PC-9 (cell line): ENCODE results near the gene LRP11. TPM values are rescaled to one million over a fixed set of nuclear protein-coding genes. Genes with fewer than 3 reads are reported as not detected.

Experiments
- BruUV-seq: library from RNA; stranded (reverse); fragments of 400-500 nt; replicated peaks from 2 replicates; lab custom pipeline; 2021; lab: Mats Ljungman, UMichigan
- CTCF ChIA-PET: fragments of 300-600 bp; sonication (Branson Sonifier 250); formaldehyde crosslinking; loops from one replicate; lab custom pipeline; 2022; ENCODE audit warnings: antibody characterized with exemption; lab: Charles Lee
- POLR2A ChIA-PET: fragments of 300-600 bp; sonication (Branson Sonifier 250); formaldehyde crosslinking; loops from one replicate; lab custom pipeline; 2022; ENCODE audit warnings: antibody characterized with exemption; ENCODE audit not compliant: unreplicated experiment; lab: Charles Lee
- DNase-seq, 2 experiments: peaks; one replicate each; pipeline versions ENCODE4 v3.0.0 to v3.0.0-alpha.2; 2015 to 2022; ENCODE audit warnings: mixed read lengths in 1 of 2
- H2AFZ ChIP-seq: fragments of 200-600 bp; sonication (generic); 2 replicates; pipeline ENCODE4 v1.8.1; 2017; ENCODE audit warnings: antibody characterized with exemption
- H3F3A ChIP-seq: fragments of 200-600 bp; sonication (generic); 2 replicates; pipeline ENCODE4 v1.8.1; 2017; ENCODE audit warnings: antibody characterized with exemption, mild to moderate bottlenecking, low read depth; ENCODE audit not compliant: insufficient read depth
- H3K27ac ChIP-seq: fragments of 200-600 bp; sonication (generic); 2 replicates; pipeline ENCODE4 v1.6.1; 2016; ENCODE audit warnings: mixed run types
- H3K27me3 ChIP-seq: fragments of 200-600 bp; sonication (generic); 2 replicates; pipeline ENCODE4 v1.6.1; 2016; ENCODE audit warnings: low read depth, mixed run types; ENCODE audit not compliant: insufficient read depth
- H3K36me3 ChIP-seq: fragments of 200-600 bp; sonication (generic); 2 replicates; pipeline ENCODE4 v1.6.1; 2016; ENCODE audit warnings: low read depth, mixed run types
- H3K4me1 ChIP-seq: fragments of 200-600 bp; sonication (generic); replicated peaks from 2 replicates; pipeline ENCODE4 v1.6.1; 2016; ENCODE audit warnings: mixed run types; ENCODE audit not compliant: insufficient read depth
- H3K4me2 ChIP-seq: fragments of 200-600 bp; sonication (generic); 2 replicates; pipeline ENCODE4 v1.6.1; 2017; ENCODE audit warnings: mixed run types
- H3K4me3 ChIP-seq: fragments of 200-600 bp; sonication (generic); 2 replicates; pipeline ENCODE4 v1.6.1; 2016; ENCODE audit warnings: mixed run types
- H3K79me2 ChIP-seq: fragments of 200-600 bp; sonication (generic); 2 replicates; pipeline ENCODE4 v1.6.1; 2017; ENCODE audit warnings: low read depth, mixed run types
- H3K9me2 ChIP-seq: fragments of 200-600 bp; sonication (generic); 2 replicates; pipeline ENCODE4 v1.8.1; 2017; ENCODE audit warnings: mild to moderate bottlenecking; ENCODE audit not compliant: insufficient read depth
- H3K9me3 ChIP-seq: fragments of 200-600 bp; sonication (generic); 2 replicates; pipeline ENCODE4 v1.8.1; 2016; ENCODE audit warnings: low read depth; ENCODE audit not compliant: insufficient read depth
- H4K20me1 ChIP-seq: fragments of 200-600 bp; sonication (generic); 2 replicates; pipeline ENCODE4 v1.8.1; 2017; ENCODE audit not compliant: insufficient read depth
- EZH2 ChIP-seq: fragments of 200-600 bp; sonication (generic); IDR thresholded peaks from 2 replicates; pipeline ENCODE4 v1.8.0; 2017; ENCODE audit warnings: antibody characterized with exemption, low read depth
- intact Hi-C: fragments of 100-400 bp; cut with micrococcal nuclease; formaldehyde crosslinking; loops from one replicate; pipeline ENCODE4 v1.10.0; 2022; ENCODE audit not compliant: unreplicated experiment
- total RNA-seq: library from RNA; stranded (reverse); gene quantifications from 2 replicates; pipeline ENCODE4 v1.2.3, GENCODE V29; 2021
- TF ChIP-seq, protein P1 (sequence below): fragments of 200-600 bp; sonication (generic); conservative IDR thresholded peaks from 2 replicates; pipeline ENCODE4 v1.6.1; 2017; ENCODE audit warnings: mixed run types, antibody characterized with exemption, mild to moderate bottlenecking, moderate library complexity

LRP11 gene
- total RNA-seq, 1 experiment from 2014 or later: 38.6 TPM

DNA sequence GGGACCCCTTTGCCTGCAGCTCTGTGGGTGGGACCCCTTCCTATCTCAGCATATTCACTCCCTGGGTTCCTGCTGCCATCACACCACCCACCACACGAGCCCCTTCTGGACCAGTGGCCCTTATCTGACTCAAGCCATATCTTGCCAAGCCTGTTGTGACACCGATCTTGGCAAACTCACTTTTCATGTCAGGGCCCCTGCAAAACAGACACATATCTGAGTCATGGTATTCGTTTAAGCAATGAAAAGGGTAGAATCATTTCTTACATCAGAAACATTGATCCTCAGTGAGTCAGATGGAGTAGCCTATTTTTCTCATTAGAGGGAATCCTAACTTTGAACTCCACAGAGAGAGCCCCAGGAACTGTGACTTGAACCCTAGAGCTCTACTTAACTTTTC lies 23.2 kb upstream of the LRP11 start:
- H2AFZ ChIP-seq: no peak overlapping the region
- no peaks in the 10 kb centered on the region for H3K9me2 ChIP-seq
- H3K36me3 ChIP-seq: no peaks in the 10 kb centered on the region
- H3K79me2 ChIP-seq: no peaks in the 10 kb centered on the region
- DNase-seq: peak in 1 of 2 experiments; percentile 91
- peaks cover 36% of the 10 kb centered on the region for H3K4me1 ChIP-seq
- H3K4me3 ChIP-seq: no peak overlapping the region
- peak overlapping the region; percentile 84 for H3K27ac ChIP-seq
- ChIA-PET CTCF (no interaction called here), POLR2A (no interaction called here)
- peaks cover 19% of the 10 kb centered on the region for H3F3A ChIP-seq
- no peaks in the 10 kb centered on the region for H4K20me1 ChIP-seq
- H3K27me3 ChIP-seq: no peaks in the 10 kb centered on the region
- no peaks in the 10 kb centered on the region for H3K9me3 ChIP-seq
- TF ChIP-seq, protein P1, sequence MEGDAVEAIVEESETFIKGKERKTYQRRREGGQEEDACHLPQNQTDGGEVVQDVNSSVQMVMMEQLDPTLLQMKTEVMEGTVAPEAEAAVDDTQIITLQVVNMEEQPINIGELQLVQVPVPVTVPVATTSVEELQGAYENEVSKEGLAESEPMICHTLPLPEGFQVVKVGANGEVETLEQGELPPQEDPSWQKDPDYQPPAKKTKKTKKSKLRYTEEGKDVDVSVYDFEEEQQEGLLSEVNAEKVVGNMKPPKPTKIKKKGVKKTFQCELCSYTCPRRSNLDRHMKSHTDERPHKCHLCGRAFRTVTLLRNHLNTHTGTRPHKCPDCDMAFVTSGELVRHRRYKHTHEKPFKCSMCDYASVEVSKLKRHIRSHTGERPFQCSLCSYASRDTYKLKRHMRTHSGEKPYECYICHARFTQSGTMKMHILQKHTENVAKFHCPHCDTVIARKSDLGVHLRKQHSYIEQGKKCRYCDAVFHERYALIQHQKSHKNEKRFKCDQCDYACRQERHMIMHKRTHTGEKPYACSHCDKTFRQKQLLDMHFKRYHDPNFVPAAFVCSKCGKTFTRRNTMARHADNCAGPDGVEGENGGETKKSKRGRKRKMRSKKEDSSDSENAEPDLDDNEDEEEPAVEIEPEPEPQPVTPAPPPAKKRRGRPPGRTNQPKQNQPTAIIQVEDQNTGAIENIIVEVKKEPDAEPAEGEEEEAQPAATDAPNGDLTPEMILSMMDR: no peak
- no peak for TF ChIP-seq EZH2
- intact Hi-C loops: no loop called here
- BruUV-seq: no TSS peak
- H3K4me2 ChIP-seq: peak overlapping the region; percentile 32

DNA sequence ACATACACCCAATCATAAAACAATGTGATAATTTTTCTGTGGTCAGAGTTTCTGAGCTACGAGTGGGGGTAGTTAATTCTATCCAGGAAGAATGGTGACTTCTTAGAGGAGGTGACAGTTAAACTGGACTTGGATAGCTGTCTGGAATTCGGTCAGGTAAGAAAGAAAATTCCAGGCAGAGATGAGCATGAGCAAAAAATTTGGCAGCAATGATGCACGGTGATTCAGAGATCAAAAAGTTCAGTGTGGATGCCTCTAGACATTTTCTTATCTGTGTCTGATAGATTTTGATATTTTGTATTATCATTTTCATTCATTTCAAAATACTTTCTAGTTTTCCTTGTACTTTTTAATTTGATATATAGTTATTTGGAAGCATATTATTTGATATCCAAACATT lies 21.7 kb upstream of the LRP11 start:
- Histone ChIP-seq H3K36me3 (no peaks in the 10 kb centered on the region), H3K27ac (no peak overlapping the region), H3K79me2 (no peaks in the 10 kb centered on the region), H3K4me1 (peaks cover 30% of the 10 kb centered on the region), H3K27me3 (no peaks in the 10 kb centered on the region), H3K4me2 (no peak overlapping the region), H3K9me3 (no peaks in the 10 kb centered on the region), H4K20me1 (no peaks in the 10 kb centered on the region), H2AFZ (no peak overlapping the region), H3K9me2 (no peaks in the 10 kb centered on the region), H3F3A (peaks cover 19% of the 10 kb centered on the region), H3K4me3 (no peak overlapping the region)
- BruUV-seq: no TSS peak
- ChIA-PET CTCF (no interaction called here), POLR2A (no interaction called here)
- intact Hi-C loops: no loop called here
- no peak for TF ChIP-seq EZH2
- TF ChIP-seq, protein P1: no peak
- DNase-seq: no peak

DNA sequence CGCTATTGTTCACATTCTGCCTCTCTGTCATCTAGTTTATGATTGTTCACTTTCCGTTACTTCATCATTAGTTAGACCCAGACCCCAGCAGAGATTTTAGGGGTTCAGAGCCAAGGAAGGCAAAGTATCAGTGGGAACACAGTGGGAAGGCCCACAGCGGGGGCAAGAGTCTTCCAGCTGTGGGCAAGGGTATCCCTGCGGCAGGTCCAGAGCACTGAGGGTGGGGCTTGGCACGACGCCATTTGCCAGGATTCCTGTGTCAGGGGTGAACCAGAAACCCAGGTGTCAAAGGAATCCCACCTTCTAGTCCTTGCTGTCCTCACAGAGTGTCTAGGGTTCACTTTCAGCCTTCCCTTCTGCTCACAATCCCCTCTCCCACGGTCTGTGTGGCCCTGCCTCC lies 20.5 kb upstream of the LRP11 start:
- Histone ChIP-seq H3F3A (peaks cover 19% of the 10 kb centered on the region), H3K4me3 (no peak overlapping the region), H3K27ac (no peak overlapping the region), H3K9me2 (no peaks in the 10 kb centered on the region), H4K20me1 (no peaks in the 10 kb centered on the region), H3K36me3 (no peaks in the 10 kb centered on the region), H3K27me3 (no peaks in the 10 kb centered on the region), H3K79me2 (no peaks in the 10 kb centered on the region), H3K9me3 (no peaks in the 10 kb centered on the region), H2AFZ (no peak overlapping the region), H3K4me2 (no peak overlapping the region), H3K4me1 (peaks cover 25% of the 10 kb centered on the region)
- intact Hi-C loops: no loop called here
- TF ChIP-seq, protein P1: no peak
- TF ChIP-seq EZH2: no peak
- ChIA-PET CTCF (no interaction called here), POLR2A (no interaction called here)
- no peak for DNase-seq
- no TSS peak for BruUV-seq
